Dendritic cell treated with granulocyte-macrophage colony-stimulating factor and Interleukin-4, amounts not matched to agents 40 ng/mL and 50 ng/mL, for 4 days (primary cell): ENCODE data around the gene N4BP2.

Source experiments
- H3K27ac Mint-ChIP-seq: one replicate; pipeline ENCODE4 v1.8.0; 2022; ENCODE audit warnings: mild to moderate bottlenecking, mixed read lengths
- H3K27me3 Mint-ChIP-seq: one replicate; pipeline ENCODE4 v1.8.0; 2022; ENCODE audit warnings: mild to moderate bottlenecking, mixed read lengths
- H3K36me3 Mint-ChIP-seq: one replicate; pipeline ENCODE4 v1.8.0; 2022; ENCODE audit warnings: low read depth, mixed read lengths
- H3K4me1 Mint-ChIP-seq: one replicate; pipeline ENCODE4 v1.8.0; 2022; ENCODE audit warnings: low read depth, mixed read lengths
- H3K4me3 Mint-ChIP-seq: one replicate; pipeline ENCODE4 v1.8.0; 2022; ENCODE audit warnings: mild to moderate bottlenecking, moderate library complexity, mixed read lengths
- H3K9me3 Mint-ChIP-seq: one replicate; pipeline ENCODE4 v1.8.0; 2022; ENCODE audit warnings: mixed read lengths
- intact Hi-C: fragments of 100-400 bp; cut with micrococcal nuclease; formaldehyde crosslinking; loops from one replicate; pipeline ENCODE4 v1.15.0; 2022

The N4BP2 gene

DNA sequence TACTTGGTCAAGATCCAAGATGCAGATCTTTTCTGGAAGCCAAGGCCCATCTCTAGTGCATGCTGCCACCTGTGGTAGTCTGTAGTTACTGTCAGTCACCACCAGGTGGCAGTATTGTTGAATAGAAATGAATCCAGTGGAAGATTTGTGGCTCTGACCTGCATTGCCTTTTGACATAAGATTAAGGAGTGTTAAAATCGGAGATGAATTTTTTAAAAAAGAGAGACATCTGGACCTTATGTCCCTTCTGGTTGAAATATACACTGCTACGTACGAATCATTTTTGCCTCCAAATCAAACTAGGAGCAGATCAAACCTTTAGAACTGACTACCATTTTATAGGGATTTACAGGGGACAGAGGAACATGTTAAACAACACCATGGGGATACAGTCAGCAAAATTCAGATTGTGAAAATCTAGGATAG, 93.3 kb downstream of the N4BP2 start:
- Mint-ChIP-seq H3K4me3 (no peak overlapping the region), H3K4me1 (no peaks in the 10 kb centered on the region), H3K27me3 (no peaks in the 10 kb centered on the region), H3K27ac (no peak overlapping the region), H3K9me3 (no peaks in the 10 kb centered on the region), H3K36me3 (peaks cover 38% of the 10 kb centered on the region)
- intact Hi-C loops: loop anchor here (1.0 kb wide), 1 partner anchor 159 kb away; no protein-coding TSS in a partner anchor

GRCh38 chr4:40150932-40151331, 94.3 kb downstream of the N4BP2 start:
- peaks cover 36% of the 10 kb centered on the region for H3K36me3 Mint-ChIP-seq
- no peak overlapping the region for H3K4me3 Mint-ChIP-seq
- no peaks in the 10 kb centered on the region for H3K27me3 Mint-ChIP-seq
- H3K27ac Mint-ChIP-seq: no peak overlapping the region
- intact Hi-C loops: loop anchor here (1.0 kb wide), 1 partner anchor 158 kb away; no protein-coding TSS in a partner anchor
- no peaks in the 10 kb centered on the region for H3K9me3 Mint-ChIP-seq
- no peaks in the 10 kb centered on the region for H3K4me1 Mint-ChIP-seq

DNA sequence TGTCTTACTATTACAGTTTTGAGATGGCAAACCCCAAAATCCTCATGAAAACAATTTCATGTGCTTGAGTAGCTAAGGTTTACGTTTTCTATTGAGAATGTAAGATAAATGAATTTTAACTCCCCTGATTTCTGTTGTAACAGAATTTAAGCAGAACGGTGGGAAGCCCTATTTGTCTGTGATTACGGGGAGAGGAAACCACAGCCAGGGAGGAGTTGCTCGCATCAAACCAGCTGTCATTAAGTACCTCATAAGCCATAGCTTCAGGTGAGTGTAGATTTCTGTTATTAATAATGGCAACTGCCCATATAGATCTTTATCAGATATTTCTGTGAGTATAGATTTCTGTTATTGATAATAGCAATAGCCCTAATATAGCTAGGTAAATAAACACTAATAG, 96.0 kb downstream of the N4BP2 start:
- Mint-ChIP-seq H3K27me3 (no peaks in the 10 kb centered on the region), H3K9me3 (no peaks in the 10 kb centered on the region), H3K36me3 (peaks cover 22% of the 10 kb centered on the region), H3K4me3 (no peak overlapping the region), H3K27ac (no peak overlapping the region), H3K4me1 (no peaks in the 10 kb centered on the region)
- intact Hi-C loops: no loop called here

DNA sequence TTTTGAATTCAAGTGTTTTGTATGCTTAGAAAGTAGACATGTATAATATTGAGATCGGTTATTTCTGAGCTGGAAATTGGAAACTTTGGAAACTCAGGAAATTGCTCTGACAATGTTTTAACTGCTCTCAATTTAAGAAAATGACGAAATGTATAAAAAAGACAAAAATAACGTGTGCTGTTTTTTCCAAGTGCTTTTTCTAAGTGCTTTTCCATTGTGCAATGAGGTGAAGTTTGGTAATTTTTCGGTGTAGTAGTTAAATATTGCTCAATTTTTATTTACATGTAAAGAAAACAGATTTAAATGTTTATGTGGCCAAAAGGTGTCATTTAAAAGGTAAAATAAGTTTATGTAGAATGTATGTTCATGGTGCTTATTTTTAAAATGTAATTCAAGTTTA, 100.8 kb downstream of the N4BP2 start:
- H3K27me3 Mint-ChIP-seq: no peaks in the 10 kb centered on the region
- no peak overlapping the region for H3K27ac Mint-ChIP-seq
- H3K4me3 Mint-ChIP-seq: no peak overlapping the region
- intact Hi-C loops: no loop called here
- no peaks in the 10 kb centered on the region for H3K9me3 Mint-ChIP-seq
- H3K4me1 Mint-ChIP-seq: no peaks in the 10 kb centered on the region
- peaks cover 20% of the 10 kb centered on the region for H3K36me3 Mint-ChIP-seq

DNA sequence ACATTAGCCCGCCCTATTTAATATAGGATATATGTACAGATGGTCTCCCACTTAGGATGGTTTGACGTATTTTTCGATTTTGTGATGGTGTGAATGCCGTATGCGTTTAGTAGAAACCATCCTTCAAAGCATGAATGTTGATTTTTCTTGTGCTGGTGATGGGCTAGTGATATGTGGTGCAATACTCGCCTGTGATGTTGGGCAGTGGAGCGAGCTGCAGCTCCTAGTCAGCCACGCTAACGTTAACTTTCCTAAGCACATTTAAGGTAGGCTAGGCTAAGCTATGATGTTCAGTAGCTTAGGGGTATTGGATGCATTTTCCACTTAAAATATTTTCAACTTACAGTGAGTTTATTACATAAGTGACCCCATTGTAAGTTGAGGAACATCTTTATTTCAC, 103.6 kb downstream of the N4BP2 start:
- intact Hi-C loops: no loop called here
- Mint-ChIP-seq H3K4me3 (no peak overlapping the region), H3K36me3 (peaks cover 24% of the 10 kb centered on the region), H3K4me1 (no peaks in the 10 kb centered on the region), H3K9me3 (no peaks in the 10 kb centered on the region), H3K27me3 (no peaks in the 10 kb centered on the region), H3K27ac (no peak overlapping the region)

DNA sequence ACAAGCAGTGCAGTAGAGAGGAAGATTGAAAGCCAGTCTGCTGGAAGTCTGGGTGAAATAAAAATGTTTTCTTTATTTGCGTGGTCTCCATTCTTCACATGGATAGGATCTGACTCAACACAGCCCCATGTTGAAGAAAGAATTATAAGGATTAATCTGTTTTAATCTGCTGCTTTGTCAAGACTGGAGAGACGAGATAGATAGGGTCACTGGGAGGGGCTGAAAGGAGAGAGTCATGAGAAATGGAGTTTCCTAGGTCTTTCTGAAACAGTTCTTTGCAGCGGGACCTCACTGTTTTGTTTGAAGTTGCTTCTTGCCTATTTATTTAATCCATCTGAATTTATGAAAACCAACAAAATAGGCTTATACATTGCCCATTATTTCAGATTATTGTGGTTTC, 107.8 kb downstream of the N4BP2 start:
- Mint-ChIP-seq H3K27me3 (no peaks in the 10 kb centered on the region), H3K4me3 (no peak overlapping the region), H3K27ac (no peak overlapping the region), H3K36me3 (peaks cover 33% of the 10 kb centered on the region), H3K9me3 (peaks cover 16% of the 10 kb centered on the region), H3K4me1 (no peaks in the 10 kb centered on the region)
- intact Hi-C loops: no loop called here

- Mint-ChIP-seq H3K36me3 (peaks cover 25% of the 10 kb centered on the region), H3K4me3 (no peak overlapping the region), H3K9me3 (peaks cover 16% of the 10 kb centered on the region), H3K27ac (no peak overlapping the region), H3K27me3 (no peaks in the 10 kb centered on the region), H3K4me1 (no peaks in the 10 kb centered on the region)
- intact Hi-C loops: no loop called here
Observed at GRCh38 chr4:40165916-40166315, 109.3 kb downstream of the N4BP2 start.

DNA sequence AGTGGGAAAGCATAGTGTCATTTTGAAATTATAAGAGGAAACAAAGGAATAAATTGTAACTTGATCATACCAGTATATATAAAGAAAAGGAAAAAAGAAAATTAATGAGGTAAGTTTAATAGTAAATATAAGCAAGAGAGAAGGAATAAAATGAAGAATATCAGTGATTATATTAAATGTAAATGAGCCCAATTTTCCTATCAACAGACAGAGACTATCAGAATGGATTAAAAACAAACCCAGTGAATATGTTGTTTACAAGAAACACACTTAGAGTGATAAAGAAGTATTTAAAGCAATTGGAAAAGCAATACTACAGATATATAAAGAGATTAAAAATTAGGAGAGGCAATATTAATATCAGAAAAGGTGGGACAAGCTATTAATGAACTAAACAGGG, 111.4 kb downstream of the N4BP2 start:
- intact Hi-C loops: no loop called here
- no peak overlapping the region for H3K27ac Mint-ChIP-seq
- peaks cover 14% of the 10 kb centered on the region for H3K36me3 Mint-ChIP-seq
- no peaks in the 10 kb centered on the region for H3K27me3 Mint-ChIP-seq
- H3K4me1 Mint-ChIP-seq: peaks cover 3% of the 10 kb centered on the region
- peaks cover 16% of the 10 kb centered on the region for H3K9me3 Mint-ChIP-seq
- no peak overlapping the region for H3K4me3 Mint-ChIP-seq

DNA sequence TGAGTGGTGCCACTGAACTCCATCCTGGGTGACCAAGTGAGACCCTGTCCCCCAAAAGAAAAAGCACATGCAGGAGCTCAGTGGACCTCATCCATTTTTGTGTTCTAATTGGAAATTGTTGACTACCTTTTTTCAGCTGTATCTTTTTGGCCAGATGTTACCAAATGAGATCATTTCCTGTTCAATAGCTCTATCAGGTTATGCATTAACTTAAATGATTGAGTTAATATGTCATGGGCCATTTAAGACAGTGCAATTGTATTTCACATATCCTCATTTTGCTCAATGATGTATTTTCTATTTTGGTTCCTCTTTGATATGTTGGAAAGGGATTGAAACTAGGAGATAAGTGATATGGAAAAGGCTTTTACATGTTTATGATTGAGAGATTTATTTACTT, 113.9 kb downstream of the N4BP2 start:
- no peak overlapping the region for H3K4me3 Mint-ChIP-seq
- H3K27ac Mint-ChIP-seq: no peak overlapping the region
- no peaks in the 10 kb centered on the region for H3K27me3 Mint-ChIP-seq
- H3K9me3 Mint-ChIP-seq: peaks cover 16% of the 10 kb centered on the region
- peaks cover 14% of the 10 kb centered on the region for H3K36me3 Mint-ChIP-seq
- peaks cover 11% of the 10 kb centered on the region for H3K4me1 Mint-ChIP-seq
- intact Hi-C loops: no loop called here

GRCh38 chr4:40173470-40173875, 116.8 kb downstream of the N4BP2 start:
- H3K4me3 Mint-ChIP-seq: no peak overlapping the region

DNA sequence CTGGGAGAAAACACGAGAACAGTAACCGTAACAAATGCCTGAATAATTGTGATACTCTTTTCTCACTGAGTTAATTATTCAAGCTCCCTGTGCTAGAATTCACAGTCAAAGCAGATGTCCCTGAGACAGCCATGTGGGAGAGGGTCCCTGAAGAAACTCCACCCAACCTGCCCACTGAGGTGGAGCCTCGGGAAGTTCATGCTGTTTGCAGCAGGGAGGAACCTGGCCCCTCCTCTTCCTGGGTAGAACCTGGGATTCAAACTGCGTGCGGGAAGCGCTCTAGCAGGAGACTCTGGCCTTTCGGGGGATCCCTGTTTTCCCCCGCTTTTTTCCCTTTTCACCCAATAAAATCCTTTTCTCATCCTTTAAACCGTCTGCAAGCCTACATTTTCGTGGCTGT, 120.0 kb downstream of the N4BP2 start:
- no peaks in the 10 kb centered on the region for H3K9me3 Mint-ChIP-seq
- no peaks in the 10 kb centered on the region for H3K27me3 Mint-ChIP-seq
- H3K4me1 Mint-ChIP-seq: peaks cover 16% of the 10 kb centered on the region
- no peak overlapping the region for H3K27ac Mint-ChIP-seq
- intact Hi-C loops: no loop called here
- H3K36me3 Mint-ChIP-seq: no peaks in the 10 kb centered on the region
- no peak overlapping the region for H3K4me3 Mint-ChIP-seq

More at GRCh38 chr4:40173470-40173875, 116.8 kb downstream of the N4BP2 start:
- Mint-ChIP-seq H3K4me1 (peaks cover 11% of the 10 kb centered on the region), H3K36me3 (no peaks in the 10 kb centered on the region), H3K27me3 (no peaks in the 10 kb centered on the region), H3K27ac (no peak overlapping the region), H3K9me3 (peaks cover under 1% of the 10 kb centered on the region)
- intact Hi-C loops: no loop called here

DNA sequence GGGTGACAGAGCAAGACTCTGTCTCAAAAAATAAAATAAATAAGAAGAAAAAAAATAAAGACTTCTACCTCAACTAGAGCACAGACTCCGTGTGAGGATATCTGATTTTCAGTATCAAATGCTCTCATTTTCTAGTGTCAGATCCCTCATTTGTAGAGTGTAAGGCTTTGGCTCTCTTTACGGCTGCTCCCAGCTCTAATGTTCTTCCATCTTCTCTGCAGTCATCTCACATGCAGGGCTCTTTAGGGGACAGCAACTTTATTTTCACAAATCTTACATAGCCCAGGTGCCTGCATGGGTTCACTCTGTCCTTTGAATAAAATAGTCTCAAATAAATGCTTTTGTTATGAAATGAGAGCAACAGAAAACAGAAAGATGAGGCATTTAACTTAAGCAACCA, 120.9 kb downstream of the N4BP2 start:
- H3K9me3 Mint-ChIP-seq: no peaks in the 10 kb centered on the region
- H3K4me1 Mint-ChIP-seq: peaks cover 16% of the 10 kb centered on the region
- no peak overlapping the region for H3K27ac Mint-ChIP-seq
- H3K27me3 Mint-ChIP-seq: no peaks in the 10 kb centered on the region
- H3K4me3 Mint-ChIP-seq: no peak overlapping the region
- H3K36me3 Mint-ChIP-seq: no peaks in the 10 kb centered on the region
- intact Hi-C loops: no loop called here

DNA sequence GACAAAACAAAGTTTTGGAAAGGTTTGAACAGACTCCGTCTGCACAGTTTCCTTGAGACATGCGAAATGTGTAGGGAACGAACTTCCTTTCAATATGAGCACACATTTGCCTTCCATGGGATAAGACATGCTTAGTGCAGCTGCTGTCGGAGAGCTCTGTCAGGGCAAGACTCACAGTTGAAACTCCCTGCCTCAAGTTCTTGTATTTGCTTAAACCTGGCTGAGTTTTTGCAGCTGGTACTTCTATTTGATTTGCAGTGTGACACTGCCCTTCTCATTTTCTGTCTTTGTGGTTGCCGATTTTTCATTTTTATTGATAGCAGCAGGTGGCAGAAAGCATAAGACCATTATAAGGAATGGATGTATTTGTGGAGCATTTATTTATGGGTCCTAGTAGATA, 122.0 kb downstream of the N4BP2 start:
- Mint-ChIP-seq H3K27ac (no peak overlapping the region), H3K4me3 (no peak overlapping the region), H3K36me3 (no peaks in the 10 kb centered on the region), H3K27me3 (no peaks in the 10 kb centered on the region), H3K9me3 (no peaks in the 10 kb centered on the region), H3K4me1 (peaks cover 9% of the 10 kb centered on the region)
- intact Hi-C loops: no loop called here

DNA sequence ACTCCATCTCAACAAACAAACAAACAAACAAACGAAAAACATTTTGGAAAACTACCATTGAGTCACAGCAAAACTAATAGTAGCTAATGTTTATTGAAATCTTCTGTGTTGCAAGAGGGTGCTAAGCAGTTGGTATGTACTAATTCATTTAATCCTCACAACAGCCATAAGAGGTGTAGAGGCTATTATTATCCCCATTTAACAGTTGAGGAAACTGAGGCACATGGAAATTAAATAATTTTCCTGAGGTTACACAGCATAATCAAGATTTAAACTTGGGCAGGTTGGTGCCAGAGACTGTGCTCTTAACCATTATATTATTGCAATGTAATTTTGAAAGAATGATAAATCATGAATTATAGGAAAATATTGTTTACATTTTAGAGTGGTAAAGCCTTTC, 122.7 kb downstream of the N4BP2 start:
- Mint-ChIP-seq H3K36me3 (no peaks in the 10 kb centered on the region), H3K27ac (no peak overlapping the region), H3K4me3 (no peak overlapping the region), H3K9me3 (no peaks in the 10 kb centered on the region), H3K27me3 (no peaks in the 10 kb centered on the region), H3K4me1 (peaks cover 12% of the 10 kb centered on the region)
- intact Hi-C loops: no loop called here

GRCh38 chr4:40180356-40180755, 123.7 kb downstream of the N4BP2 start:
- peaks cover 12% of the 10 kb centered on the region for H3K4me1 Mint-ChIP-seq
- no peak overlapping the region for H3K4me3 Mint-ChIP-seq
- H3K36me3 Mint-ChIP-seq: no peaks in the 10 kb centered on the region
- intact Hi-C loops: no loop called here
- no peaks in the 10 kb centered on the region for H3K27me3 Mint-ChIP-seq
- no peak overlapping the region for H3K27ac Mint-ChIP-seq
- no peaks in the 10 kb centered on the region for H3K9me3 Mint-ChIP-seq
